ENCODE measurements around the gene CRYBA4.
A peak's percentile ranks its signal among the peaks of the same experiment; 100 is the strongest.

CRYBA4 gene

DNA sequence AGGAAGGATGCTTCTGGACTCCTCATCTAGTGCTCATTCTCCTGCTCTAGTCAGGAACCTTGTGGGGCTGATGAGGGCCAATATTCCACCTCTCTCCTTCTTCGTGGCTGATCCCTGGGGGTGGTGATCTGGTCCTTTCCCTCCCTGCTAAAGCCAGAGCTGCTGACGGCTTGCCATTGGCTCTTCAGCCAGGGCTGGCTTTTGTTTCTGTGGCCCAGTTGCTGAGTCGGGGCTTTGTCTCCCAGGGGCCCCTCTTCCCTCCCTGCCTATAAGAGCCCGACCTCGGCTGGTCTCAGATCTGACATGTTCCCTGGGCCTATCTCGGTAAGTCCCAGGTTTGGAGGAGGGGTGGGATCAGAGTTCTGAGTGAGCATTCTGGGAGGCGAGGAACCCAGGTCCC lies at the start of gene CRYBA4:
Gene CRYBA4, plus strand, starts transcription at position 301 of the 400 bp plus-strand sequence. CDS start 634 bp downstream, outside the sequence.
- DNase-seq (ENCODE audit: low read depth), result no peak

GRCh38 chr22:26573026-26573662 lies 48.6 kb upstream of the CRYBA4 start:
- no peak for DNase-seq (ENCODE audit: low read depth)

DNA sequence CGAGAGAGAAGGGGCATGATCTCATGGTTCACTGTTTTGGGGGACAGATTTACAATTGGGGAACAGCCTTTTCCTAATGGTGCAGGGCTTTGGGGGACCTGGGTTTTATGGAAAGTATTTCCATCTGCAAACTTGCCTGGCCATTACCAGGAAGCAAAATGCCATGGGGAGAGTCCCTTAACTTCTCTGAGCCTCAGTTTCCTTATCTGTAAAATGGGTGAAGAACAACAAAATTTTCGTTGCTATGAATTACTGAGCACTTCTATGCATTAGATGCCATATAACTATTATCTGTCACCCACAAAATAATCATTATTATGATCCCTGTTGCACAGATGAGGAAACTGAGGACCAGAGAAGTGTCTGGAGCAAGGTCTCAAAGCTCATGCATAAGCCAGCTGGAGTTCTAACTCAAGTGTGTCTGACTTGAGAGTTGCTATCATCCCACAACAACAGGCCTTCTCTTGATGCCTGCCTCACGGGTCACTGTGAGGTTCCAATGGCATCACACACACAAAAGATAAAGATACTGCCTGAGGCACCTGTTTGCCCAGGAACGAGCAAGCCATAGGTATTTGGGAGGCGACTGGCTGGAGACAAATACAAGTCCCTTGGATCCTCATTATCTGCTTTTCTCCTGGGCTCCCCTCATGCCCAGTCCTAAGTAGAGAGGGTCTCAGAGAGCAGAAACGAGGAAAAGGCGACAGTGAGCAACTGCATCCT lies 47.6 kb upstream of the CRYBA4 start:
- no peak for DNase-seq (ENCODE audit: low read depth)

- no peak for DNase-seq (ENCODE audit: low read depth)
Observed at GRCh38 chr22:26576026-26576680, 45.6 kb upstream of the CRYBA4 start.

- DNase-seq (ENCODE audit: low read depth), result no peak
Observed at GRCh38 chr22:26577081-26577480, 44.7 kb upstream of the CRYBA4 start.

GRCh38 chr22:26579331-26579886 lies 42.4 kb upstream of the CRYBA4 start:
- peak; percentile 37 for DNase-seq (ENCODE audit: low read depth)

- no peak for DNase-seq (ENCODE audit: low read depth)
Observed at GRCh38 chr22:26580240-26580962, 41.4 kb upstream of the CRYBA4 start.

- no peak for DNase-seq (ENCODE audit: low read depth)
Observed at GRCh38 chr22:26581026-26581425, 40.7 kb upstream of the CRYBA4 start.

GRCh38 chr22:26581633-26582168 lies 40.1 kb upstream of the CRYBA4 start:
- no peak for DNase-seq (ENCODE audit: low read depth)

- no peak for DNase-seq (ENCODE audit: low read depth)
Observed at GRCh38 chr22:26584010-26584409, 37.8 kb upstream of the CRYBA4 start.

GRCh38 chr22:26585104-26585790 lies 36.5 kb upstream of the CRYBA4 start:
- no peak for DNase-seq (ENCODE audit: low read depth)

DNA sequence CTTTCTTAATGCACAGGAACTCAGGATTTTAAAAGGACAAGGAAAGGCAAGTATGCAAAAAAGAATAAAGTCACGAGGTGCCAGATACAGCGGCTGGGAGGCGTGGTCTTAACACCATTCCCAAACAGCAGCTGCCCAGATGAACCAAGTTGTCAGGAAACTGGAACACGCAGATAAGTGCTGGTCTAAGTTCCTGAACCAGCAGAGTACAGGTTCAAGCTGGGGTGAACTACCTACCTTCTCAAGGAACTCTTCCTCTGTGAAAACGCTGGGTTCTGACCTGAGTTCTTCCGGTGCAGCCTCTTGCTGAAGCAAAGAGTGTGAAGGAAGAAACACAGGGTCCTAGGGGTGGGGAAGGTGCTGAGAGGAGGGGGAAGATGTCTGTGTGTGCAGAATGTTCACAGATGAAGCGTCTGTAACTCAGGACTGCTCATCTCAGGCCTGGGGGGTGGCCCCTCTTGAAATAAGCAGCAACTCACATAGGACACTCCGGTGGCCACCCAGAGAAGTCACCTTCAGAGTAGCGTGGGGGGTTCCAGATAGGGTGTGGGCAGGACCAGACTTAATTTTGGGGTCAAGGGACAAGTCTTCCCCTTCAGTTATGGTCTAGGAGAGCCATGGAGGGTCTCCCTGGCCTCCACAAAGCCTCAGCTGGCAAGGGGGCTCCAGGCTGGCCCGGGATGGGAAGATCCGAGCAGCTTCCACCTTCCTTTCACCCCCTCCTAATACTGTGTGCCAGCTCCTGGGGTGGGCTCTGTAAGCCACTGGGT lies 35.0 kb upstream of the CRYBA4 start:
- DNase-seq (ENCODE audit: low read depth), result peak; percentile 16

- DNase-seq (ENCODE audit: low read depth), result no peak
Observed at GRCh38 chr22:26587991-26588613, 33.7 kb upstream of the CRYBA4 start.

GRCh38 chr22:26588729-26589366 lies 32.9 kb upstream of the CRYBA4 start:
- no peak for DNase-seq (ENCODE audit: low read depth)

DNA sequence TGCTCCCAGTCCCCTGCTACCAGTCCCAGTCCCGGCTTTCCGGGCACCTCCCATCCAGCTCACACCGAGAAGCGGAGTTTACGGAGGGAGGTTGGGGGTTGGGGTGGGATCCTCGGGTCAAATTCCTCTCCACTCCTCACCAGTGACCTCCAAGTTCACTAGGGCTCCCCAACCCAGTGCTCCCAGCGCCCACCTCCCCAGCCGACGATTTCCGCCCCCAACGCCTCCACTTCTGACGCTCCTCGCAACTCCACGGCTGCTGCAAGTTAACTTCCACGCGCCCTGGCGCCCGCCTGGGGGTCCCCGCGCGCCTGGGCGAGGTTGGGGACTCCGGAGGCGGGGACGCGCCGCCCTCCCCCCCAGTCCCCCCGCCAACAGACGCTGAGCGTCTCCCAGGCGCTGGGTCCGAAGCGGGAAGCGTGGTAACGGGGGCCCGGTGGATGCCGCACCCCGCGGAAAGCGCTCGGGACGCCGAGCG lies 32.4 kb upstream of the CRYBA4 start:
- no peak for DNase-seq (ENCODE audit: low read depth)

DNA sequence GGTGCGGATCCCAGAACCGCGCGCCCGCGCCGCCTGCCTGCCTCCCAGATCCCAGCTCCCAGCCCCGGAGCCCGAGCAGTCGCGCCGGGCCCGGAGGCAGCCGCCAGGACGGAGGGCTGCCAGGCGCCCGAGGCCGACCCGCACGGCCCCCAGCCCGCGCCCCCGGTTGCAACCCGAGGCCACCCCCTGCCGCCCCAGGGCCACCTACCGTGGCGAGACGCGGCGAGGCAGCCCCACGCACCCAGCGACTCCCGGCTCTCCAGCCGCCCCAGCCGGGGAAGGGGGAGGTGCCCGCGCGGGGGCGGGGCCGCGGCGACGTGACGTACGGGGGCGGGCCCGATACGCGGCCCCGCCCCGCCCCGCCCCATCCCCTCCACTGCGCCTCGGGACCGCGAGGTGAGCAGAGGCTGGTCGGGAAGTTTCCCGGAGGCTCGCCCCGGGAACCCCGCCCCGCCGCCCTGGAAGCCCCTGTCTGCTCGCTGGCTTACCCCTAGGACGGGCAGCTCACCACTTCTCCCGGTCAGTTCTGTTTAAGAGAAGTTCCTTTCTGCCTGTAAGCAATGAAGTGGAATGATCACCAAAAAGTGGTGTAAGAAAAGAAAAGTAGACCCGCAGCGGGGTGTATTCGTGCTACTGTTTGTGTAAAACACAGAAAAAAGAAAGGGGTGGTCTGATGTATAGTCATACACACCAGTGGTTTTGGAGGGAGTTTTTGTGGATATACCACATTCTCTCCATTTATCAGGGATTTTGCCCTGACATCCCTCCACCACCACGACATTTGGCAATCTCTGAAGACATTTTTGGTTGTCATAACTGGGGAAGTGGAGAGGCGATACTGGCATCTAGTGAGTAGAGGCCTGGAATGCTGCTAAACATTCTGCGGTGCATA lies 31.7 kb upstream of the CRYBA4 start, which contains the start of gene TPST2:
Gene TPST2, minus strand, starts transcription at position 288 of the 892 bp plus-strand sequence. CDS start 48,502 bp downstream, outside the sequence.
- DNase-seq (ENCODE audit: low read depth), result peak; percentile 67

GRCh38 chr22:26592421-26592891 lies 29.3 kb upstream of the CRYBA4 start:
- peak; percentile 42 for DNase-seq (ENCODE audit: low read depth)

GRCh38 chr22:26593763-26594162 lies 28.0 kb upstream of the CRYBA4 start:
- no peak for DNase-seq (ENCODE audit: low read depth)

Measured in activated gamma-delta T cell treated with anti-CD3 and anti-CD28 coated beads, Interleukin-2, amount 50 U/mL, for 16 hours (primary cell).